ENCODE data around the gene CTDP1.

The CTDP1 gene

DNA sequence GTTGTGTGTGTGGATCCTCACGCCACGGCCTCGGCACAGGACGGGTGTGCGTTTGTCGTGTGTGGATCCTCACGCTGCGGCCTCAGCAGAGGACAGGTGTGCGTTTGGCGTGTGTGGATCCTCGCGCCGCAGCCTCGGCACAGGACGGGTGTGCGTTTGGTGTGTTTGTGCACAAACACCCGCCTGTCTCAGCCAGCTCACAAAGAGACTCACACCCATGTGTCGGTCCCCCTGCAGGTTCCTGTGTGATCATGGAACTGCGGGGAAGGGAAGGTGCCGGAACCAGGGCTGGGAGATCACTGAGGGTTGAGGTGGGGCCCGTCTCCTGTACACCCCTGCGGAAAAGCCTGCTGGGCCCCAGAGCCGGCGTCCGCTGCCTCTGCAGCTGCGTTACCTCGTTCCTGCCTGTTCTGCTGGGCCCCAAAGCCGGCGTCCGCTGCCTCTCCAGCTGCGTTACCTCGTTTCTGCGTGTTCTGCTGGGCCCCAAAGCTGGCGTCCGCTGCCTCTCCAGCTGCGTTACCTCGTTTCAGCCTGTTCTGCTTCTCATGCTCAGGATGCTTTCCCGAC lies 53.6 kb downstream of the CTDP1 start:
- no peaks in the 10 kb centered on the region; the same call in 1 of the 2 replicates for H3K79me2 ChIP-seq (ENCODE audit: insufficient read depth, low read length)
- no peaks in the 10 kb centered on the region for H3F3A ChIP-seq (ENCODE audit: low read depth)
- H3K4me2 ChIP-seq (ENCODE audit: low read depth, low read length, poor library complexity, severe bottlenecking), result no peak overlapping the region
- peaks cover 13% of the 10 kb centered on the region; the same call in 1 of the 2 replicates for H3K9me3 ChIP-seq (ENCODE audit: insufficient read depth, low read depth, low read length)
- H3K9me2 ChIP-seq (replicated peaks; ENCODE audit: low read depth, low read length), result no peaks in the 10 kb centered on the region
- peaks cover 77% of the 10 kb centered on the region for H3K36me3 ChIP-seq (ENCODE audit: insufficient read depth, low read length)
- H3K4me1 ChIP-seq (ENCODE audit: insufficient read depth, low read length, poor library complexity, severe bottlenecking), result no peaks in the 10 kb centered on the region
- H2AFZ ChIP-seq (ENCODE audit: low read length), result no peak overlapping the region
- H3K9ac ChIP-seq (ENCODE audit: low read depth, low read length, poor library complexity, severe bottlenecking), result no peak overlapping the region
- no peaks in the 10 kb centered on the region for H3K27me3 ChIP-seq (ENCODE audit: insufficient read depth, low read length, poor library complexity, severe bottlenecking)
- no peak overlapping the region for H3K4me3 ChIP-seq (ENCODE audit: low read length, poor library complexity, severe bottlenecking)
- no peak for TF ChIP-seq EZH2phosphoT487 (IDR thresholded peaks at IDR 0.05; ENCODE audit: borderline replicate concordance)
- TF ChIP-seq, protein P1, sequence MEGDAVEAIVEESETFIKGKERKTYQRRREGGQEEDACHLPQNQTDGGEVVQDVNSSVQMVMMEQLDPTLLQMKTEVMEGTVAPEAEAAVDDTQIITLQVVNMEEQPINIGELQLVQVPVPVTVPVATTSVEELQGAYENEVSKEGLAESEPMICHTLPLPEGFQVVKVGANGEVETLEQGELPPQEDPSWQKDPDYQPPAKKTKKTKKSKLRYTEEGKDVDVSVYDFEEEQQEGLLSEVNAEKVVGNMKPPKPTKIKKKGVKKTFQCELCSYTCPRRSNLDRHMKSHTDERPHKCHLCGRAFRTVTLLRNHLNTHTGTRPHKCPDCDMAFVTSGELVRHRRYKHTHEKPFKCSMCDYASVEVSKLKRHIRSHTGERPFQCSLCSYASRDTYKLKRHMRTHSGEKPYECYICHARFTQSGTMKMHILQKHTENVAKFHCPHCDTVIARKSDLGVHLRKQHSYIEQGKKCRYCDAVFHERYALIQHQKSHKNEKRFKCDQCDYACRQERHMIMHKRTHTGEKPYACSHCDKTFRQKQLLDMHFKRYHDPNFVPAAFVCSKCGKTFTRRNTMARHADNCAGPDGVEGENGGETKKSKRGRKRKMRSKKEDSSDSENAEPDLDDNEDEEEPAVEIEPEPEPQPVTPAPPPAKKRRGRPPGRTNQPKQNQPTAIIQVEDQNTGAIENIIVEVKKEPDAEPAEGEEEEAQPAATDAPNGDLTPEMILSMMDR (conservative IDR thresholded peaks at IDR 0.05; ENCODE audit: low read length), result no peak
- no peaks in the 10 kb centered on the region for H4K20me1 ChIP-seq (ENCODE audit: insufficient read depth, low read length, poor library complexity, severe bottlenecking)

- H3K9me2 ChIP-seq (replicated peaks; ENCODE audit: low read depth, low read length), result no peaks in the 10 kb centered on the region
- H4K20me1 ChIP-seq (ENCODE audit: insufficient read depth, low read length, poor library complexity, severe bottlenecking), result no peaks in the 10 kb centered on the region
- H3K4me2 ChIP-seq (ENCODE audit: low read depth, low read length, poor library complexity, severe bottlenecking), result no peak overlapping the region
- peaks cover 13% of the 10 kb centered on the region; the same call in 1 of the 2 replicates for H3K9me3 ChIP-seq (ENCODE audit: insufficient read depth, low read depth, low read length)
- H3K9ac ChIP-seq (ENCODE audit: low read depth, low read length, poor library complexity, severe bottlenecking), result no peak overlapping the region
- H2AFZ ChIP-seq (ENCODE audit: low read length), result no peak overlapping the region
- no peaks in the 10 kb centered on the region for H3K4me1 ChIP-seq (ENCODE audit: insufficient read depth, low read length, poor library complexity, severe bottlenecking)
- peaks cover 79% of the 10 kb centered on the region for H3K36me3 ChIP-seq (ENCODE audit: insufficient read depth, low read length)
- H3K4me3 ChIP-seq (ENCODE audit: low read length, poor library complexity, severe bottlenecking), result no peak overlapping the region
- no peaks in the 10 kb centered on the region for H3K79me2 ChIP-seq (ENCODE audit: insufficient read depth, low read length)
- no peaks in the 10 kb centered on the region for H3K27me3 ChIP-seq (ENCODE audit: insufficient read depth, low read length, poor library complexity, severe bottlenecking)
- no peaks in the 10 kb centered on the region for H3F3A ChIP-seq (ENCODE audit: low read depth)
- no peak for TF ChIP-seq EZH2phosphoT487 (IDR thresholded peaks at IDR 0.05; ENCODE audit: borderline replicate concordance)
- TF ChIP-seq, protein P1 (conservative IDR thresholded peaks at IDR 0.05; ENCODE audit: low read length), result no peak
Measured at GRCh38 chr18:79733986-79734770, 54.6 kb downstream of the CTDP1 start.

DNA sequence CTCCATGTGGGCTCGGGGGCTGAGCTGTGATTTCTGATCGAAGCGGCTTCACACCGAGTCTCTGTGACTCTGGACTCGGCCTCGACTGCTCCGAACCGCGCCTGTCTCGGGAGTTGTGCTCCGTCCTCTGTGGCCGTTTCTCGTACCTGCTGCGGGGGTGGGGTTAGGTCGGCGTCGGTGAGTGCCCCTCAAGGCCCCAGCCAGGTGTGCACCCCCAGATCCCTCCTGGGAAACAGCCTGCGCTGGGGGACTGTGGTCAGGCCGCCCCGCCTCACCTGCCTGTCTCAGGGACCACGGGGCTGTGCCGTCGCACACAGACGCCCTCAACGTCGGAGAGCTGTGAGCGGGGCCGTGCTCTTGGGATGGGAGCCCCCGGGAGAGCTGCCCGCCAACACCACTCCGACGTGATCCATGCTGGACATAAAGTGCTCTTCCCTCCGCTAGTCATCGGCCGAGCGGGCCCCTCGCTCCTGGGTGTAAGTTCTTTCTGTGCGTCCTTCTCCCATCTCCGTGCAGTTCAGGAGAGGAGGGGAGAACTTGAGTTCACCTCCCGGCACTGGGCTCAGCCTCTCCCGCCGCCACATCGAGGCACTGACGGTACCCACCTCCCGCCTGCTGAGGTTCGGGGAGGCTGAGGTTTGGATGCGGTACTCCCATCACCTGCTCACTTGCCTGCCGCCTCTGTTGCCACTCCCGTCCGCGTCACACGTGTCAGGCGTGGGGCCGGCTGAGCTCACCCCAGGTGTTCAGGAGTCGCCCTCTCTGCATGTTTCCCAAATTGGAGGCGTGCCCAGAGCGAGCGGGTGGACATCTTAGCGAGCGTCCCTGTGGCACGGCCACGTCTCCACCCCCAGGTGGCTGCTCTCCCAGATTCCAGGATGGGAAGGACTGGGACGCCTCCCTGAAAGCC lies 55.7 kb downstream of the CTDP1 start:
- Histone ChIP-seq H3K79me2 (ENCODE audit: insufficient read depth, low read length) (no peaks in the 10 kb centered on the region), H3K27me3 (ENCODE audit: insufficient read depth, low read length, poor library complexity, severe bottlenecking) (no peaks in the 10 kb centered on the region), H3K36me3 (ENCODE audit: insufficient read depth, low read length) (peaks cover 73% of the 10 kb centered on the region), H3K4me2 (ENCODE audit: low read depth, low read length, poor library complexity, severe bottlenecking) (no peak overlapping the region), H3F3A (ENCODE audit: low read depth) (no peaks in the 10 kb centered on the region), H2AFZ (ENCODE audit: low read length) (no peak overlapping the region), H4K20me1 (ENCODE audit: insufficient read depth, low read length, poor library complexity, severe bottlenecking) (no peaks in the 10 kb centered on the region), H3K9me2 (replicated peaks; ENCODE audit: low read depth, low read length) (no peaks in the 10 kb centered on the region), H3K4me3 (ENCODE audit: low read length, poor library complexity, severe bottlenecking) (no peak overlapping the region), H3K9me3 (ENCODE audit: insufficient read depth, low read depth, low read length) (peaks cover 13% of the 10 kb centered on the region; the same call in 1 of the 2 replicates), H3K4me1 (ENCODE audit: insufficient read depth, low read length, poor library complexity, severe bottlenecking) (no peaks in the 10 kb centered on the region), H3K9ac (ENCODE audit: low read depth, low read length, poor library complexity, severe bottlenecking) (no peak overlapping the region)
- TF ChIP-seq, protein P1 (conservative IDR thresholded peaks at IDR 0.05; ENCODE audit: low read length), result no peak
- no peak for TF ChIP-seq EZH2phosphoT487 (IDR thresholded peaks at IDR 0.05; ENCODE audit: borderline replicate concordance)

Data from Loucy (cell line).